Stimulated activated CD8-positive, alpha-beta memory T cell treated with anti-CD3 and anti-CD28 coated beads, Interleukin-7, amount 100 ng/mL, for 1 hour (primary cell): ENCODE data around the gene CDS2.

ENCODE experiments used
- DNase-seq, 2 donors: peaks; one replicate each; pipeline ENCODE4 v3.0.0-alpha.2; 2020; ENCODE audit warnings: low read depth in 2 of 2

The CDS2 gene

DNA sequence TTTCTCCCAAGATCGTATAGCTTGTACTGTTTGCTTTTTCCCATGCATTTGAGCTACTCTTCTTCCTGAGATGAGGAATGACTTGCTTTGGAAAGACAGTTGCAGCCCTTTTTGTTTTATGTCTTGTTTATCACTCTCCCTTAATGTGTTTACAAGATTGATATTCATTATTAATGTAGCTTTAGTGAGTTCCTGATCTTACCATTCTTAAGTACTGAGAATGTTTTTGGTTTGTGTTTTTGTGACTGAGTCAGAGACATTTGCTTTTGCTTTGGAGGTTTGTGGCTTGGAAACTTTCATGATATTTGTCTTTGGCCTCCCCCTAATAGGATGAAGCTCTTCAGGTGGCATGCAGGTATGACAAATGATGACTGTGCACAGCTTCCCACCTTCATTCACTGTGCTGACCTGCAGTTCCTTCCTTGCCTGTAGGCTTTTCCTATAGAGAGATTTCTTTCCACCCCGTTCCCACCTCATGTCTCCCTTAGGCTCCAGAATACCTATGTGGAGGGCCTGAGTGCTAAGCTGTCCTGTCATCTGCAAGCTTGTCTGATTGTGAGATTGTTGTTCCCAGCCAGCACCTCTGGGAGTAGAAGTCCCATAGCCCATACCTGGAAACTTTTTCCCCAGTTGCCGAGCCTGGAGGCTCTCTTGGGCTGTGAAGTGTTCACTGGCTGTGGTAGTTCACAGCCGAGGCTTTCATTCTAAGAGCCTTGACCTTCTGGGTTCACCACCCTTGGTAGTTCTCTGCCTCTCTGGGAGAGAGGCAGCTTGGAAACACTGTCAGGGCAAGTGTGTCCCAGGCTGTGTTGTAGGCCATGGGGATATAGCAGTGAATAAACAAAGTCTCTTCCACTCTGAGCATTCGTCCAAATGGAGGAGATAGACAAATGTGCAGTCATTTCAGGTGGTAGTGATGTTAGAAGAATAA, 27.1 kb downstream of the CDS2 start:
- DNase-seq: no peak

DNA sequence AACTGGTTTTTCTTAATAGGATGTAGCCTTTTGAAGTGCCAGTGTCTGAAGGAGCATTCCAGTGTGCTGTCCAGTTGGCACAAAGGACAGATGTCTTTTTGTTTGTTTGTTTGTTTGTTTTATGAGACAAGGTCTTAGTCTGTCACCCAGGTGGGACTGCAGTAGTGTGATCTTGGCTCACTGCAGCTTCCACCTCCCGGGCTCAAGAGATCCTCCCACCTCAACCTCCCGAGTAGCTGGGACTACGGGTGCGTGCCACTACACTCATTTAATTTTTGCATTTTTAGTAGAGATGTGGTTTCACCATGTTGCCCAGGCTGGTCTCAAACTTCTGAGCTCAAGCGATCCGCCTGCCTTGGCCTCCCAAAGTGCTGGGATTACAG, 27.7 kb downstream of the CDS2 start:
- DNase-seq: no peak

DNA sequence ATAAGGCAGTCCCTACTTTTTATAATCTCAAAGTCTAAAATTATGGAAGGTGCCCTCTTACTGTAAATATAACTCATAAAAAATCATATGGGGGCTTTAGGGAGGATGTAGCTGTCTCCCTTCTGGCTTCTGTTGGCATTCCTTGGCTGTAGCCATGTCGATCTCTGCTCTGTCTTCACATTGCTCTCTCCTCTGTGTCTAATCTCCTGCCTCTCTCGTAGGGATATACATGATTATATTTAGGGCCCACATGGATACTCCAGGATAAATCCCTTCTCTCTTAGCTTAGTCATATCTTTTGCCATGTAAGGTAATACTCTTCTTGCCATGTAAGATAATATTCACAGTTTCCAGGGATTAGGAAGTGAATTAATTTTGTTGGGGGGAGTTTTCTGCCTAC, 28.6 kb downstream of the CDS2 start:
- no peak for DNase-seq

DNA sequence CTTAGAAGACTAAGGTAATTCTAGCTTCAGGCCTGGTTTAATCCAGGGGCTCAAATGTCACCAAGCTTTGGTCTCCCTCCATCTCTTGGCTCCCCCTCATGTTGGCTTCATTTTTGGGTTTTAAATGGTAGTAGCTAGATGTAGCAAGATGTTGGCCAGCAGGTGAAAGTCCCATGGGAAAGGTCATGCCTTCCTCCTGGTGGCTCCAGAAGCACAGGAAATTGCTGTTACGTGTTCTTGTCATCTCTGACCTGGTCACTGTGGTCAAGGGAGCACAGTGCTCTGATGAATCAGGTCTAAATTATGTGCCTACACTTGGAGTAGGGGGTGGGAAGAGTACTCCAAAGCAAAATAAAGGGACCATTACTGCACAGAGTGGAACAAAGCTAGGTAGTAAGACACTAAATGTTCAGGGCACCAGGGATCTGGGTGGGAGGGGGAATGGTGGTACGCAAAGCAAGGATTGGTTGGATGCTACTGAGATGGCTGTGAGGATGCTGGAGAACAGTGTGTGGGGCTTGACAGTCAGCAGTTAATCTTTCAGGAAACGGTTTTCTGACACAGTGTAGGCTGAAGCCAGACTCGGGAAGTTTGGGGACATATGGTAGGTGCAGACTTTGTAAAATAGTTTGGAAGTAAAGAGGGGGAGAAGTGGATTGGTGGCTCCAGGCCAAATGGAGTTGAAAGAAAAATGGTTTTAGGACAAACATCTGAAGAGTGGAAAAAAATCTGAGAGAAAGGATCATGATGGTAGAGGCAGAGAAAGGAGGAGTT, 30.1 kb downstream of the CDS2 start:
- no peak for DNase-seq

DNA sequence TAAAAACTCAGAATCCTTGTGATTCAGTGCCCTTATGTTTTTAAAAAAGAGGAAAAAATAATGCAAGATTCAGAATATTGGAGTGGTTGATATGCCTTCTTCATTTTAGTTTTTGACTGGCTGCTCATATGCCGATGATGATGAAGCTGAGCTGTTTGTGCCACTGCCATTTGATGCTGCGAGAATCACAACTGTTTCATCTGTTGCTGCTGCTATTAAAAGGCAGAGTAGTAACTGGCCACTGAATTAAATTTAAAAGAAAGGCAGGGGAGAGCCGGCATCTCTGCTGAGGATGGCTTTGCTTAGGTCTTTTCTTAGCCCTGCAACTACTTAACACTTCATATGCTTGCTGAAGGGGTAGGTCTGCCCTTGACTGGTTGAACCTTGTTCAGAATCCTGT, 33.1 kb downstream of the CDS2 start:
- DNase-seq: no peak

DNA sequence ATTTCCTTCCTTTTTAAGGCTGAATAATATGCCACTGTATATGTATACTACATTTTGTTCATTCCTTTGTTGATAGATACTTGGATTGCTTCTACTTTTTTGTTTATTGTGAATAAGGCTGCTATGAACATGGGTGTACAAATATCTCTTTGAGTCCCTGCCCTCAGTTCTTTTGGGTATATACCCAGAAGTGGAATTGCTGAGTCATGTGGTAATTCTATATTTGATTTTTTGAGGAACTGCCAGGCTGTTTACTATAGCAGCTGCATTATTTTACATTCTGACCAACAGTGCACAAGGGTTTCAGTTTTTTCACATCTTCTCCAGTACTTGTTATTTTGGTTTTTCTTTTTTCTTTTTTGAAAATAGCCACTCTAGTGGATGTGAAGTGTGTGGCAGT, 34.1 kb downstream of the CDS2 start:
- DNase-seq: no peak

DNA sequence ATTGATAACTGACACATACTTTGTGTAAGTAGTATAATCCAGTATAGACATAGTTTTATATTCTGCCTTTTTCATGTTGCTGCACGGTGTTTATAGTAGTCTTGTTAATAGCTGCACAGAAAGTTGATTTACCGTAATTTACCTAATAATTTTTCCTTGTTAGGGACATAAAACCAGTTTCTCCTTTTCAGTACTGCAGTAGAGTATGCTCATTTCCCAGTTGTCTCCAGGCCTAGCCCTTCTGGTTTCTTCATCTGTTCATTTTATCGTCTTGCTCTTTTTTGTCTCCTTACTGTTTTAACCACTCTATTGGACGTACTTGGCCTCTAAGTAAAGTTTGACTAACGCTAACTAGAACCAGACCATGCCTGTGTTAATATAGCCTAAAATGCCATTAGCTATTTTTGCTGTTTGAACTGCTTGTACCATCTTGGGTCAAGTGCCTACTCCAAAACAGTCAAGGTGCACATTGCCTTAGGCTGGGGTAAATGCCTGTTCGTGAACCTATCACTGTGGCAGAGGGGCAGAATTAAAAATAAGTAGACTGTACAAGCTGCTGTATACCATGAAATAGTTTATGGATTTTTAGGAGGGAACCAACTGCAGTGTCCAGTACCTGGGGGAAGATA, 34.8 kb downstream of the CDS2 start:
- no peak for DNase-seq

DNA sequence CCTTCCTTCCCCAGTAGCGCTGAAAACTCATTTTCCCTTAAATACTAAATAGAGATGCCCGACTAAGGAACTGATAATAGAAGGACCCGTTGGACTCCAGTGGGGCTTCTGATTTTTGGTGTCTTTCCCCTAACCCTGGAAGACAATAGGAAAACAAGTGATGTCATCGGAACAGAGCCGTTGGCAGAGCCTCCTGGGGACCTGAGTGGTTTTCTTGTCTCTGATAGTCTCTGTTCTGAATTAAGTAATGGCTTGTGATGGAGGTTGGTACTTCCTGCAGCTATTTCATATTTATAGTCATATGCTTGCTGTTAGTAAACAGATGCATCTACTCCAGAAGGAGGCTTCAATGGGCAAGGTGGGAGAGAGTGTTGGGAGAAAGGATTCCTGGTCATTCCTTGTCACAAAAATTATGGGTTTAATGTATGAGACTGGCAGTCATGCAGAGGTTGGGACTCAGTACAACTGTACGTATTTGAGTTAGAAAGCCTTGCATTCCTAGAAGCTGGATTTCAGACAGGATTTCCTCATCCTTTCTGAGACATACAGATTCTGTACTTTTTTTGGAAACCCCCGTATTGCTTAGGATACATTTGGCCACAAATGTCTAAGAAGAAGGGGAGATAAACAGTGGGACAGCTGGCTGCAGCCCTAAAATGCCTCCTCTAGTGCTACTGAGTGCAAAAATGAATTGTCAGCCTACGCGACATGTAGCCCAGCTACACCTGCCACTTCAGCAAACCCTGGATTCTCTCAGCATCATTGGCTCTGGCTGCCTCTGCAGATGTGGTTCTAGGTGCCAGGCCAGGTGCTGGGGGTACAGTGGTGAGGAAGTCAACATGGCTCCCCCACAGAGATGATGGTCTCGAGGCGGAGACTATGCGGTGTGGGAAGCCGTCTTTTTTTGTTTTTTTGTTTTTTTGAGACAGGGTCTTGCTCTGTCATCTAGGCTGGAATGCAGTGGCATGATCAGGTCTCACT, 38.1 kb downstream of the CDS2 start:
- DNase-seq: no peak

DNA sequence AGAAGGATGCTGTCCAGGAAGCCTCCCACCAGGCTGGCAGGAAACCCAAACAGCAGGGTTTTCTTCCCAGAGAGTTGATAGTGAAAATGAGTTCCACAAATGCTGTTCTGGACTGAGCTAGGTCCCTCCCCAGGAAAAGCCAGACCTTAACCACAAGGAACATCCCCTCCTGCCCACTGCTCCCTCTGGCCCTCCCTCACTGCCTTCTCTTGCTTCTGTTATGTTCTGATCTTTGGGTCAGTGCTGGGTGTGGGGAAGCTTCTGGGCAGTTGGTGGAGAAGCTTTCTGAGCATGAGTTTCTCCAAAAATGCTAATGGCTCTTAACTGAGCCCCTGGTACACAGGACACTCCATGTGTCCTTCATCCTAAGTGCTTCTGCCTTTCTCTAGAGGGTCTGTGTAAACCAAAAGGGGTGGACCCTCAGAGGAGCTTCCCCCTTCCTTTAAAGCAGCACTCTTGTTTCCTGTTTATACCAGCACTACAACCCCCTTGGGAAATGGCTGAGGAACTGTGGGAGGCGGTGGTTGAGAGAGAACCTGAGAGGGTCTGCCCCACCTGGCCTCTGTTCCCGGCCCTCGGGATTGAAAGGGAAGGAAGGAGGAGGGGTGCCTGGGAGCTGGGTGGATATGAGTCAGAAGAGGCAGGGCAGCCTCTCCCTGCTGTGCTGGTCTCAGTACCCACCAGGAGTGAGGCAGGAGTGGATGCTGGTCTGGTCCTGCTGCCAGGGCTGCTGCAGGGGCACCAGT, 42.0 kb downstream of the CDS2 start:
- DNase-seq: no peak

DNA sequence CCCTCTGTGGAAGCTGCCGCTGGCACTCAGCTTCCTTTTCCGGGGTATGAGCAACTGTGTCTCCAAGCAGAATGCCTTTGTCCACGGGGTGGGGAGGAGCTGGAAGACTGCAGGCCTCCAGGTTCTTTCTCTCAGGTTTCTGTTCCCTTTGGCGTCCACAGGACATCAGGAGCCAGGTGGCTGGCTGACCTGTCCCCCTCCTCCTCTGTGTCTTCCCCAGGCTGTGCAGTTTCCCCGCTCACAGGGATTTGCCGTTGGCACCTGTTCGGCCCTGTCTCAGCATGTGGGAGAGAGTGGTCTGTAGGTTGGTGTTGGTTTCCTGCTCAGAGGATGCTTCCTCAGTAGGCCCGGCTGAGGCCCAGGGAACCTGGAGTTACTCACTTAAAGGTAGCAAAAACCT, 43.5 kb downstream of the CDS2 start:
- no peak for DNase-seq

DNA sequence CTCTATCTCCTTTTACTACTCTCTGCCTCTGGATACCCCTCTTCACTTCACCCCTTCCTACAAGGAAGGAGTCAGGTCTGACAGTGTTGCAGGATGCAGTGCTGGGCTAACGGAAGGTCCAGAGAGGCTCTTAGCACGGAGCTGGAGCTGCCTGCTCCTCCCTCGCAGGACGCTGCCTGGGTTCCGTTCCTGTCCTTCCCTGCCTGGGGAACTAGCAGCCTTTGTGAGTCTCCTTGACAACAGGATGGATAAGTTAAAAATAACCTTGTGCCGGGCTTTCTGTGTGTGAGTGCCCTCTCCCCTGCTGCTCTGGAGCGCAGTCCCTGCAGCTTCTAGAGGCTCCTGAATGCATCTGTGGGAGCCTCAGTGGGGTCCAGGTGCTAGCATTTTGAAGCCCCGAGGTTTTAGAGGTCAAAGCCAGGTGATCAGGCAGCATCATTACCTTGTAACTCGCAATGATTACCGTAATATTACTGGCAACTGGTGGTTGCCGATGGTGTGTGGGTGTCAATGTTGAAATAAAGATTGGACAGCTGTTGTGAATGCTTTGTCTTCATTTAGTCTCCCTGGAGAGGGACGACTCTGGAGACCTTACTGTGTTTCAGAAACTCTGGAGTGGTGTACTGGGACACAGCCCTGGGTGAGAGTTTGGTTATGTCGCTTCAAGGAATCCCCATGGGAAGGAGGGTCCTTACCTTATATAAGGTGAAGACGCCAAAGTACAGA, 44.4 kb downstream of the CDS2 start:
- no peak for DNase-seq

DNA sequence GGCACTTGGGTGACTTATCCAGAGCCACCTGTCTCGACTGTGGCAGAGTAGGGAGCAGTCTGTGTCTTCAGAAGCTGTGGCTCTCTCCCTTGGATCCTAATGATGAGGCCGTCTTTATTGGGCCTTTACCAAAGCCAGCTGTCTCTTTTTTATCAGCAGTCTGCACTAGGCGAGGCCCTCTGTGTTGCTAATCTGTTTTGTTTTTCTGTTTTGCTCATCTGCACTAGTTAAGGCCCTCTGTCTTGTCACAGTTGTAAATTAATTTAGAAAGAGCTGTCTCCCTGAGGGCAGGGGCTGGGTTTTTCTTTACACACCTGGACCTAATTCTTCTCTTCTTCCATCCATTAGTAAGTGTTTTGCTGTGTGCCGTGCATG, 45.0 kb downstream of the CDS2 start:
- no peak for DNase-seq

DNA sequence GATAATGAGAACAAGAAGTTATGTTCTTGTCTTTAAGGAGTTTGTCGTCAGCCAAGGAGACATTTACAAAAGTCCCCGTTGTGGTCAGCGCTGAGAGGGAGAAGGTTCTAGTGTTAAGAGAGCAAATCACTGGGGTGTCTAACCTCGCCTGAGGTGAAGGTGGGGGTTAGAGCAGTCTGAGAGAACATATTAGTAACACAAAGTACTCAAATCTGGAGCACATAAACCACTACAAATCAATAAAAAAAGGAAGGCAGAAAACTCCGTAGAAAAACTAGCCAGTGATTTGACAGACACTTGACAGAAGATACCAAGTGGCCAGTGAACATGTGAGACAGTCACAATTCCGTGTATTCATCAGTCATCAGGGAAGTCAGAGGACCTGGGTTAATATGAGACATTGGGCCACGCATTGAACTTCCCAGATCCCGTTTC, 45.4 kb downstream of the CDS2 start:
- no peak for DNase-seq

DNA sequence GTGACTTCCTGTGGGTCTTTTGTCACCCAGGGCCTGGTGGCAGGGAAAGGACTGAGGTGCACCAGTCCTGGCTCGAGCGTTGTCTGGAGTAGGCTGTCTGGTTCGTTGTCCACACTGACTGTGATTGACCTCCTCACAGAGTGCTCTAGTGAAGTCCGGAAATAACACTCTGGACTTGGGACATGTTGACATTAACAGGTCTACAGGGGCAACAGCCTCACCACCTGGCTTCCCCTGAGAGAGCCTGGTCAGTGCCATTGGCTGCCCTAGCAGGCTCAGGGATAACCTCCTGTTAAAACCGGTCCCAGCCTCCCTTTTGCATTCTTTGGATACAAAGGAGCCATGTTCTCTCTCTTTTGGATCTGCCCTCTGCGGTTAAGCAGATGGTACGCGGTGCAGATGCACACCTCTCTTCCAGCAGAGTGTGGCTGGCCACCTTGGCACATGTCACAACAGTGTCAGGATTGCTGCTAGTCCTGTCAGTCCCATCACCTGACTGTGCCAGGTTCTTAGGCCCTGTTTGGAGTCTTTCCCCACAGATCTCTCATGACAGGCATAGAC, 46.2 kb downstream of the CDS2 start:
- no peak for DNase-seq

DNA sequence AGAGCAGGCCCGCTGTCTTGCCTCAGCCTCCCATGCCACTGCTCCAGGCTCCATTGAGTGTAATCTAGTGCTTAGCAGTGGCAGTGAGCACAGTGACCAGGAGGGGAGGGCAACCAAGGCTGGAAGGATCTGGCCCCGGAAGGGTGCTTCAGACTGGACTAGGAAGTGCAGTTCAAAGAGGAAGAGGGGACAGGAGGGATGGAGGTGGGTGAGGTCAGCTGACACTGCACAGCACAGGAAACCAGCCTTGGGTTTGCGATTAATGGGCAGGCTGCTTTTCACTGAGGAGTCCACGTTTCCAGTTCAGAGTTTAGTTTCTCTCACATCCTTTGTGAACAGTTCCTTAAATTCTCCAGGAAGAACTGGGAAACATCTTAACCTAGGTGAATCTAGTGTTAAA, 46.9 kb downstream of the CDS2 start:
- DNase-seq: no peak

DNA sequence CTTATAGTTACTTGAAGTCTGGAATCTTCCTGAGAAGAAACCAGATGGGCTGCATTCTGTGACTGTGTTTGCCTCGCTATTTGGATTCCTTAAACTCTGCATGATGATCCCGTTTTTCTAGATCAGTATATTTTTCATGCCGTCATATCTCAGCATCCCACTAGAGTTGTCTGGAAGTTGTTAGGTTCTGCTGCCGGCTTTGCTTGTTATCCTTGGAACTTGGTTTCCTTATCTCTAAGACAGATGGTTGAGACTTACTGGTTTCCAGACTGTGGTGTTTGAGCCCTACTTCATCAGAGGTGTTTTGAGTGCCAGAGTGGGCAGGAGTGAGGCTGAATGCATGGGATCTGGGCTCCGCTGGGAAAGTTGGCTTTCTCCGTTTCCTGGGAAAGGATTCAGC, 50.3 kb downstream of the CDS2 start:
- DNase-seq: no peak

DNA sequence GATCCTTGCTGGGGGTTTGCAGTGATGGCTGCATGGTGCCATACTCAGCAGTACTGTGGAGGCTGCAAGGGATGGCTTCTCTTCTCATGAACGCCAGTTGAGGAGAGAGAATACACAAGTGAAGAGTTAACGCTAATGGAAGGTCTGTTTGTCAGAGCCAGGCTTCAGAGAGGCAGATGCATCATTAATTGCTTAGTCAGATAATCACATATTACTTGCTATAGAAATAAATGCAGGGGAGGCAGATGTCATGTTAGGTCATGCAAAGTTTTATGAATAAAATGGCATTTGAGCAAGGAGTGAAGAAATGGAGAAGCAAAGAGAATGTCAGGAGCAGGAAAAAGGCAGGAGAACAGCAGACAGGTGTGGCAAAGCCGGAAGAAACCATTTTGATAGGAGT, 51.2 kb downstream of the CDS2 start:
- DNase-seq: no peak

DNA sequence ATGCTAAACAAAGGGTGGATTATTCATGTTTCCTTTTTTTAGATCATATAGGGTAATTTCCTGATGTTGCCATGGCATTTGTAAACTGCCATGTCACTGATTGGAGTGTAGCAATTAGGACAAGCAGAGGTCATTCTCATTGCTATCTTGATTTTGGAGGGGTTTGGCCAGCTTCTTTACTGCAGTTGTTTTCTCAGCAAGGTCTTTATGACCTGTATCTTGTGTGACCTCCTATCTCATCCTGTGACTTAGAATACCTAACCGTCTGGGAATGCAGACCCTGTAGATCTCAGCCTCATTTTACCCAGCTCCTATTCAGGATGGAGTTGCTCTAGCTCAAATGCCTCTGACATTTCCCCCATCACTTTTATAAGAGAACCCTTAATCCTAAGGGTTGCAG, 53.6 kb downstream of the CDS2 start:
- no peak for DNase-seq

DNA sequence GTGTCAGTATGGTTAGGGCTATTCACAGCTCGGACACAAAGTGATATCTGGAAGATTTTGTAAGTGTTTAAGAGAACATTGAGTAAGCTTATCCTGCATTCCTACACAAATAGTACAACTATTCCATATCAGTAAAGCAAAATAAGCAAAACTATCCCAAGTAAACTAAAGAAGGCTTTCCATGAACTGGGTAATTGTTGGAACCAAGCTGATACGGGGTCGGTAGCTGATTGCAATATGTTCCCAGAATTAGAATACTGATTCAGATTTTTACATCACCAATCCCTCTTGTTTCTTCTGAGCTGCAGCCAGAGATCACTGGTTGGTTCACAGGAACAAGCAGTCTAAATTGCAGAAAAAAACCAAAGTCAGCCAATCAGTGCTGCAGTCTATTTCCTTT, 54.1 kb downstream of the CDS2 start:
- no peak for DNase-seq

DNA sequence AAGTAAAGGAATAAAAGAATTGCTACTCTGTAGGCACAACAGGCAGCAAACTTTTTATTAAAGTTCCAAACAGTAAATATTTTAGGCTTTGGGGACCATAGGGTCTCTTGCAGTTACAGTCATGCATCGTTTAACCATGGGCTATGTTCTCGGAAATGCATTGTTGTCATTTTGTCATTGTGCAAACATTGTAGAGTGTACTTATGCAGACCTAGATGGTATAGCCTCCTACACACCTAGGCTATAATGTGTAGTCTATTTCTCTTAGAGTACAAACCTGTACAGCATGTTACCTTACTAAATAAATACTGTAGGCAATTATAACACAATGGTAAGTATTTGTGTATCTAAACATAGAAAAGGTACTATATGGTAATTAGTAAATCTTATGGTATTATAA, 54.7 kb downstream of the CDS2 start:
- no peak for DNase-seq
